ENCODE measurements around the gene SRPK2.
"Not testable (repeated sequence)": the region's sequence is repeated elsewhere in the genome, so short reads cannot be mapped to it uniquely, and the experiment has no call there.

Gene SRPK2

GRCh38 chr7:105377903-105378302, 10.8 kb downstream of the SRPK2 start:
- no peak for FAIRE-seq
- no peak for DNase-seq (ENCODE audit: insufficient read length, low spot score)

DNA sequence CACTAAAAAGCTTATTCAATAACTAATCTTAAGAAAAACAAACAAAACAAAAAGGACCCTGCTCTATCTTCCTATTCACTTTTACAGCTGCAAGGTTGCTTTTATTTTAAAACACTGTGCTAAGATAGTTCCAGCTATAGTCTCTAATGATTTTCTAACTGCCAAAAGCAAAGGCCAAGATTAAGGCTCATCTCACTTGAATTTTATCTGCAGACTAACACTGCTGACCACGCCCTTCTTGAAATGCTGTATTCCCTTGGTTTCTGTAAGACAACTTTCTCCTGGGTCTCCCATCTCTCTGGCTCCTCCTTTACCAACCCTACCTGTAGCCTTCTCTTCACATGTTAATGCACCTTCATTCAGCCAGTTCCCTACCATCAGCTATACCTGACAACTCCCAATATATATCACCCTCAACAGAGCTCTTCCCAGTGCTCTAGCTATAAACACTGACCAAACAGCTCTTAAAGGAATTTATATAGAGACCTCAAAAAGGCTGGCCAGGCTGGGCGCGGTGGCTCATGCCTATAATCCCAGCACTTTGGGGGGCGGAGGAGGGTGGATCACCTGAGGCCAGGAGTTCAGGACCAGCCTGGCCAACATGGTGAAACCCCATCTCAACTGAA, 11.7 kb downstream of the SRPK2 start:
- FAIRE-seq (no peak), DNase-seq (ENCODE audit: insufficient read length, low spot score) (no peak)

- FAIRE-seq (no peak), DNase-seq (ENCODE audit: insufficient read length, low spot score) (no peak)
Observed at GRCh38 chr7:105369944-105370343, 18.8 kb downstream of the SRPK2 start.

DNA sequence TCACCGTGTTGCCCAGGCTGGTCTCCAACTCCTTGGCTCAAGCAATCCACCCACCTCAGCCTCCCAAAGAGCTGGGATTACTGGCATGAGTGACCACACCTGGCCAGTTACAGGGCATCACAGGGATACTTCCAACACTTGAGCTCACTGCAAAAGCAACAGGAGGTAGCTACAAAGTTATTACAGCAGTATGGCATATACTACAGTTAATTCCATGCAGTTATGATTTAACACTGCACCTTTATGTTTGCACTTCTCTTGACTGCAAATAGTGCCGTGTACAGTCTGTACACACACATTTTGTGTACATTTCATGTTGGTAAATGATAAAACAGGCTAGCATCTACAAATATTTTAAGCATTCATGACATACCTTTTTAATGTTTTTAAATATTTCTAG, 21.3 kb downstream of the SRPK2 start:
- no peak for FAIRE-seq
- no peak for DNase-seq (ENCODE audit: insufficient read length, low spot score)

- FAIRE-seq (no peak), DNase-seq (ENCODE audit: insufficient read length, low spot score) (no peak)
Observed at GRCh38 chr7:105365541-105366534, 22.9 kb downstream of the SRPK2 start.

DNA sequence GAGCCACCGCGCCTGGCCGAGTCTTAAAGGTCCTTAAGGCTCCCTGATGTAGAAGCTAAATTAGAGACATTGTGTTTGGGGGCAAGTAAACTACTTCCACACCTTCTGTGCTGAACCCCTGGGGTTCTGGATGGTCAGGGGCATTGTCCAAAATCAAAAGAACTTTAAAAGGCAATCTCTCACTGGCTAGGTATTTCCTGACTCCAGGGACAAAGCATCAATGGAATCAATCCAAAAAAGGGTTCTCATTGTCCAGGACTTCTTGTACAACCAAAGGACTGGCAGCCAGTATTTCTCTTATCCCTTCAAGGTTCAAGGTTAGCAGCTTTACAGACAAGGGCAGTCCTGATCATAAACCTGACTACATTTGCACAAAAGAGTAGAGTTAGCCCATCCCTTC, 24.0 kb downstream of the SRPK2 start:
- FAIRE-seq (no peak), DNase-seq (ENCODE audit: insufficient read length, low spot score) (no peak)

DNA sequence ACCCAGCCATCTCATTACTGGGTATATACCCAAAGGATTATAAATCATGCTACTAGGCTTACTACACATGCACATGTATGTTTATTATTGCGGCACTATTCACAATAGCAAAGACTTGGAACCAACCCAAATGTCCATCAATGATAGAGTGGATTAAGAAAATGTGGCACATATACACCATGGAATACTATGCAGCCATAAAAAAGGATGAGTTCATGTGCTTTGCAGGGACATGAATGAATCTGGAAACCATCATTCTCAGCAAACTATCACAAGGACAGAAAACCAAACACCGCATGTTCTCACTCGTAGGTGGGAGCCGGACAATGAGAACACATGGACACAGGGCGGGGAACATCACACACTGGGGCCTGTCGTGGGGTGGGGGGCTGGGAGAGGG, 25.1 kb downstream of the SRPK2 start:
- DNase-seq (ENCODE audit: insufficient read length, low spot score), result not testable (repeated sequence)

GRCh38 chr7:105362685-105363084, 26.0 kb downstream of the SRPK2 start:
- FAIRE-seq, result not testable (repeated sequence)

More for the DNA sequence above, 25.1 kb downstream of the SRPK2 start:
- FAIRE-seq, result not testable (repeated sequence)

DNA sequence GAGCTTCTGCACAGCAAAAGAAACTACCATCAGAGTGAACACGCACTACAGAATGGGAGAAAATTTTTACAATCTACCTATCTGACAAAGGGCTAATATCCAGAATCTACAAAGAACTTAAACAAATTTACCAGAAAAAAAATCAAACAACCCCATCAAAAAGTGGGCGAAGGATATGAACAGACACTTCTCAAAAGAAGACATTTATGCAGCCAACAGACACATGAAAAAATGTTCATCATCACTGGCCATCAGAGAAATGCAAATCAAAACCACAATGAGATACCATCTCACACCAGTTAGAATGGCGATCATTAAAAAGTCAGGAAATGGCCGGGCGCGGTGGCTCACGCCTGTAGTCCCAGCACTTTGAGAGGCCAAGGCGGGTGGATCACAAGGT, 26.7 kb downstream of the SRPK2 start:
- not testable (repeated sequence) for FAIRE-seq

More at GRCh38 chr7:105362685-105363084, 26.0 kb downstream of the SRPK2 start:
- not testable (repeated sequence) for DNase-seq (ENCODE audit: insufficient read length, low spot score)

GRCh38 chr7:105360149-105360548, 28.6 kb downstream of the SRPK2 start:
- FAIRE-seq; DNase-seq (ENCODE audit: insufficient read length, low spot score): not testable (repeated sequence)

More for the DNA sequence above, 26.7 kb downstream of the SRPK2 start:
- not testable (repeated sequence) for DNase-seq (ENCODE audit: insufficient read length, low spot score)

DNA sequence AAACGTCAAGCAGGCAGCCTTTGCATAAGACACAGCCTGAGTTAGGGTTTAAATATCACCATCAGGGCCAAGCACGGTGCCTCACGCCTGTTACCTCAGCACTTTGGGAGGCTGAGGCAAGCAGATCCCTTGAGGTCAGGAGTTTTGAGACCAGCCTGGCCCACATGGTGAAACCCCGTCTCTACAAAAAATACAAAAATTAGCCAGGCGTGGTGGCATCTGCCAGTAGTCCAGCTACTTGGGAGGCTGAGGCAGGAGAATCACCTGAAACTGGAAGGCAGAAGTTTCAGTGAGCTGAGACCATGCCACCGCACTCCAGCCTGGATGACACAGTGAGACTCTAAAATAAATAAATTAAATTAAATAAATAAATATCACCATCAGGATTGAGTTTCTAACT, 33.0 kb downstream of the SRPK2 start:
- FAIRE-seq, result no peak
- no peak for DNase-seq (ENCODE audit: insufficient read length, low spot score)

GRCh38 chr7:105354383-105354782, 34.3 kb downstream of the SRPK2 start:
- no peak for DNase-seq (ENCODE audit: insufficient read length, low spot score)
- FAIRE-seq, result no peak

DNA sequence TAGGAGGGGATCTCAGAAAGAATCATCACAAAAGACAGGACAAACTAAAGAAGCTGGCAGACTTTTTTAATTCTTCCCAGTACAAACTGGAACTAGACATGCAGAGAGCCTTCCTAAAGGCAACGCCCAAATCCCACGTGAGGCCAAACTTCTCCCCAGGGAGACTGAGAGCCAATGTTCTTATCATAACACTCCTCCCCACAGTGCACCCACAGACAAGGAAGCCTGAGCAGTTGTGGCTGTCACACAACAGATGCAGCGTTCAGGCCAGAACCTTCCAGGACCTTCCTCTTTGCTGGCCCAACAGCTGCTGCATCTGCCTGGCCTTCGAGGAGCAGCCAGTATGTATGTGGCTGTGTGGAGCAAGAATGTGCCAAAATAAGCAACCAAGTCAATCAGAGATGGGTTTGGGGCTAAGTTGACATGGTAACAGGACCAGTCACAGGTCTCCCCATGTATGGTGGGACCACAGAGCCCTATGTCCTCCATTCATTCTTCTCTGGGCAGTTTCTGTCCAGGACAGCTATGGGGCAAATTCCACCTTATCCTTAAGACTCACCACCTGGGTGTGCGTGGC, 34.9 kb downstream of the SRPK2 start:
- FAIRE-seq, result no peak
- DNase-seq (ENCODE audit: insufficient read length, low spot score), result no peak

- FAIRE-seq, result no peak
- no peak for DNase-seq (ENCODE audit: insufficient read length, low spot score)
Observed at GRCh38 chr7:105352901-105353668, 35.6 kb downstream of the SRPK2 start.

- no peak for DNase-seq (ENCODE audit: insufficient read length, low spot score)
- no peak for FAIRE-seq
Observed at GRCh38 chr7:105352018-105352612, 36.6 kb downstream of the SRPK2 start.

- FAIRE-seq (no peak), DNase-seq (ENCODE audit: insufficient read length, low spot score) (no peak)
Observed at GRCh38 chr7:105350906-105351305, 37.8 kb downstream of the SRPK2 start.

DNA sequence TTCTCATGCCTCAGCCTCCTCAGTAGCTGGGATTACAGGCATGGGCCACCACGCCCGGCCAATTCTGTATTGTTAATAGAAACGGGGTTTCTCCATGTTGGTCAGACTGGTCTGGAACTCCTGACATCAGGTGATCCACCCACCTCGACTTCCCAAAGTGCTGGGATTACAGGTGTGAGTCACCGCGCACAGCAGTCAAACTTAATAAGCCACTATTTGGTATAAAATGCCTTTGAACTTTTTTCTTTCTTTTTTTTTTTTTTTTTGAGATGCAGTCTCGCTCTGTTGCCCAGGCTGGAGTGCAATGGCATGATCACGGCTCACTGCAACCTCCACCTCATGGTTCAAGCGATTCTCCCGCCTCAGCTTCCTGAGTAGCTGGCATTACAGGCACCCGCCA, 40.5 kb downstream of the SRPK2 start:
- not testable (repeated sequence) for DNase-seq (ENCODE audit: insufficient read length, low spot score); FAIRE-seq

GRCh38 chr7:105346593-105347322, 42.0 kb downstream of the SRPK2 start:
- DNase-seq (ENCODE audit: insufficient read length, low spot score) (no peak), FAIRE-seq (no peak)

GRCh38 chr7:105346138-105346537, 42.6 kb downstream of the SRPK2 start:
- no peak for DNase-seq (ENCODE audit: insufficient read length, low spot score)
- FAIRE-seq, result no peak
